ENCODE data around the gene CTNNA2. TPM values are rescaled to one million over a fixed set of nuclear protein-coding genes. Genes with fewer than 3 reads are reported as not detected.

The CTNNA2 gene
- total RNA-seq, 1 donor from 2014 or later = not detected

DNA sequence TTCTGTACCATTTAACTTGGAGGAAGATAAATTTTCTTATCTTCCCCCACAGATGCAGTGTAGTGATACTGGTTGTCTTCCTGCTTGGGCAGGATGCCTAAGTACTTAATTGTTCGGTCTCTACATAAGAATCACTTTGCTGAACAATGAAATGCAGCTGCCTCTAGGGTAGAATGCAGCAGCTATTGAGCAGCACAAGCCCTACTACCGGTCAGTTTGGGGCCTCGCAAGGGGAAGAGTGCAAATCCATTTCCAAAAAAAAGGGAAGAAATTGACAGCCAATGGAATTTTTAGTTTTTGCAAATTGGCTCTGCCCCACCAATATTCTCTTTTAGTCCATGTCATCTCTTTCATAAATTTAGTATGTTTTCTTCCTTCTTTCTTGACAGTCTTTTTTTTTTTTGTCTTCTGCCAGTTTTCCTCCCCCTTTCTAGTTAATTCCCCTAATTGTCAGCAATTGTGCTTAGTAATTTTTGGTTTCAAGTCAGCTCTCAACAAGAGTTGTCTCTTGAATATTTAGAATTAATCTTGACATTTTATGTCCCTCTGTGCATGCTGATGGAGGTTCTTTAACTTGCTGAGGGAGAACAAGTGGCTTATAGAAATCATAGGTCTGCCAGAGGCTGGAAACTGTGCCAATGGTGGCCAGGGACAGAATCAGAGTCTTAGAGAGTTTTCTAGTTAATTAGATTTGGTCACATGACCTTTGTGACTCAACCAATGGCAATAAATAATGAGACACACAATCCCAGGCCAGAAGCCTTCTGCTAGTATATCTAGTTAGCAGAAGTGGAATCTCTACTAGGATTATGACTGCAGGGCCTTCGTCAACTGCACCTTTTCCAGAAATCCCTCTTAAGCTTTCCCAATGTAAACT, 270.0 kb downstream of the CTNNA2 start:
- DNase-seq (ENCODE audit: low read depth, low spot score) = no peak

DNA sequence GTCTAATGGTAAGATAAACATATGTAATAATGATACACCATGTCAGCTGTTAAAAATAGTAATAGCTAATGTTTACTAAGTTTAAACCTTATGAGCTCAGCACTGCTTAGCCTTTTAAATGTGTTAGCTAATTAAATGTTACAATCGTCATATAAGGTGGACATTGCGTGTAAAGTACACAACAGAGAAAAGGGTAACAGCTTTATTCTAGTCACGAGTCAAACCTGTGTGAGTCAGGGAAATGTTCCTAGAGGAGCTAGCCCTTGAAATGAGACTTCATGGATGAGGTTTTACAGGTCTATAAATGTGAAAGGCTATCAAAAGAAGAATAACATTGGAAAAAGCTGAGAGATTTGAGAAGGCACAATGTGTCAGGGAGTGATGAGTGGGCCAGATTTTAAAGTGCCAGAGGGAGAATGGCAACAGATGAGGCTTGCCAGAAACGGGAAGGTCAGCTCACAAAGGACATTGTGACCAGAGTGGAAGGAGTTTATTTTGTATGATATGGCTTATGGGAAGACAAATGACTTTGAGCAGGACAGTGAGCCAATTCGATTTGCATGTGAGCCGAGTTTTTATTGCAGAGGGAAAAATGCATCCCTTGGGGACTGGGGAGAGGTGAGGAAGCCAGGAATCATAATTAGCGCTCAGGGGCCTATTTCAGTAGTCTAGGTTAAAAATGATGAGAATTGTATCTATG, 276.3 kb downstream of the CTNNA2 start:
- DNase-seq (ENCODE audit: low read depth, low spot score) = no peak

DNA sequence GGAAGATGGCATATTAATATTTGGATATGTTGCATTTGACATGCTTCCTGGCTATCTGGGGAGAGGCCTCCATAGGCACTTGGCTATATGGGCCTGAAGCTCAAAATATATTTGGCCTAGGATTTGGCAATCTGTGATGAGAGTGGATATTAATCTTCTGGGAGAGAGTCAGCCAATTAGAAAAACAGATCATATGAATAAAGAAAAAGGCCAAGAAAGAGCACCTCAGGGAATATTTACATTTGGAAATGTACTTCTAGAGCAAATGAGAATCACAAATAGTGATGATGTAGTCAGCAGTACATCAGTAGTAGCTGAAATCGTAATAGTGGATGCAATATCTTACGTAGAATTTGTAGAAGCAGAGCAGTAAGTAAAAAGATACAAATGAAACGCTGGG, 277.0 kb downstream of the CTNNA2 start:
- no peak for DNase-seq (ENCODE audit: low read depth, low spot score)

DNA sequence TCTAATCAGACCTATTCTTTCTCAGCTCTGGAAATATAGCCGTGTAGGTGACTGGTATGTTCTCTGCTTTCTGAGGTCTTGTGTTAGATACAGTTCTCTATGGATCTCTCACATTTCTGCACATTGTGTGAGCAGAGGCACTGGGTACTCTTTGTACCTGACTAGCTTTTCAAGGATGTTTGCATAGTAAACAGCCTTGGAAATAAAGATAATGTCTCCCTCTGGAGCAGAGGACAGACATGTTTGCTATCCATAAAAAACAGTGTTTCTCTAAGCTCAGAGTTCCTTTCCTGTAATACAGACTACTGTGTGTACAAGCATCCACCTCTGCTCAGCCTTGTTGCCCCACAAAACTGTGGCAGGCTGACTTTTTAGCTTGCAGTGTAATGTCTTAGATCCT, 279.2 kb downstream of the CTNNA2 start:
- DNase-seq (ENCODE audit: low read depth, low spot score) = no peak

DNA sequence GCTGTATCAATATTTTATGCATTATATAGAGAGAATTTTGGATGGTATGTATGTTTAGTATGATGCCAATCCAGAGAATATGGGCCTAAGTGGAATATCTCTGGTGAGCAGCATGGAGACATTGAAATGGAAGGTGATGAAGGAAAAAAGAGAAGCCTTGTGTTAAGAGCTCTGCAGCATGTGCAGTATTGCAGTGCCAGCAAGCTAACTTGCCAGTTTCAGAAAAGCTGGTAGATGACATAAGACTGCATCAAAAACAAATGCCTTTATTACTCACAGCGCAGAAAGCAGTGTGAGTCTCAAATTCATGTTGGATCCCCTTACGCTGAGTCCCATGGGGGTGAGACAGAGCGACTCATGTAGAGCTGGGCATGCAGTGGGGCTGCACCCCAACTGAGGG, 280.2 kb downstream of the CTNNA2 start:
- no peak for DNase-seq (ENCODE audit: low read depth, low spot score)

DNA sequence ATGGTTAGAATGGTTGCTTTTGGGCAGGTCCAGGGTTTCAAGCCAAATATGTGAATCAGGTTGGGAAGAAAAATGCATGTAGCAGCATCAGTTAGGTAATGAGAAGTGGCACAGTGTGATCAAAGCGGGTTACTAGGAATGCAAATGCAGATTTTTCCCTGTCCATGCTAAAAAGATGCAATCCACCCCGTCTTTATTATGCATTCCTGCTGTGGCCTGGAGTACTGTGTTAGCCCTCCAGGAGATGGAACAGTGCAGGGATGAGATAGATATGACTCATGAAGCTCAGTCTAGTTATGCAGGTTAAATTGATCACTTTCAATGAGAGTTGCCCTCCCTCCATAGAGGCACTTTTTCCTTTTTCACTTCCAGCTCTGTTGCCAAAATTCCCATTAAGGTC, 283.8 kb downstream of the CTNNA2 start:
- no peak for DNase-seq (ENCODE audit: low read depth, low spot score)

DNA sequence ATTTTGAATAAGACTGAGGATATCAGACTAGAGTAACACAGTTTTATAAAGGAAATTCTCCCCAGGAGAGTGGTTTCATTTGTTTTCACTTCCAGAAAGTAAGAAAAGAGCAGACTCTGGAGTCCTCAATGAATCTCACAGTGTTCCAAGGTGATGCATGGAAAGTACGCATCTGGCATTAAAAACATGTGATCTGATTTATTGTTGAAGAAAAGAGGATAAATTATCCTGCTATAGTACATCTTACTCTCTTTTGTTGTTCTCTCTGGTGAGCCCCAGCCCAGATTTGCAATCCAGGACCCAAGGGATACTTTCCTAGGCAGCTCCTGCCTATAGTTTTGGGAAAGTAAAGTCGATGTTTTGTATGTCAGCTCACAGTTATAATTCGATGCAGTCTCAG, 285.9 kb downstream of the CTNNA2 start:
- DNase-seq (ENCODE audit: low read depth, low spot score) = no peak

DNA sequence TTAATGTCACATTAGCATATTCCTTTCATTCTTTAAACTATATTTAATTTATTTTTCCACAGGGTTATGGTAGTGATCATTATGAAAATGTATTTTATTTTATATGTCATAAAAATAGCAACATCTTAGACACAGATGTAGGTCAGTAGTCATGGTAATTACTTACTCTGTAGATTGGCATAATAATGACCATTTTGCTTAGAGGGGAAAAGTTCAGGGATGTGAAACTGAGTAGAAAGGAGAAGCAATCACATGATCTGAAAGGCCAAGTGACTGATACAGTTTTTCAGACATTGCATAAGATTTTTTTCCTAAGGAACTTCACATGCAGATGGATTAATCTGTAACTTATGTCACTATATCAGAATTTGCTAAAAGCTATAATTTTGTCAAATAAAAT, 286.9 kb downstream of the CTNNA2 start:
- no peak for DNase-seq (ENCODE audit: low read depth, low spot score)

DNA sequence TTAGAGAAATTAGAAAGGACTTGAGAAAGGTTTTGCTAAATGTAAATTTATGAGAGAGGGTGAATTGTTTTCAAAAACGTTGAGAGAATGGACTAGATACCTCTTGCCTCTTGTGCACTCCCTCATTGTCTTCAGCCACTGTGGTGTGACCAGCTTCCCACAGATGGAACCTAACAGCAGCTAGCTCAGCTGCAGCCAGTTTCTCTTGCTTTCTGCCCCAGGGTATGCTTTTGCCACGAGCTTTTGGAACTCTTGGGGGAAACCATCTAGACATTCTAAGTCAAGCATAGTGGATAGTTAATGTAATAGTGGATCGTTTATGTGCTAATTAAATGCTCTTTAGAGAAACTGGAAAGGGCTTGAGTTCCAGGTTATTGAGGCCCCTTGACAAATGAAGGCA, 288.2 kb downstream of the CTNNA2 start:
- DNase-seq (ENCODE audit: low read depth, low spot score) = no peak

DNA sequence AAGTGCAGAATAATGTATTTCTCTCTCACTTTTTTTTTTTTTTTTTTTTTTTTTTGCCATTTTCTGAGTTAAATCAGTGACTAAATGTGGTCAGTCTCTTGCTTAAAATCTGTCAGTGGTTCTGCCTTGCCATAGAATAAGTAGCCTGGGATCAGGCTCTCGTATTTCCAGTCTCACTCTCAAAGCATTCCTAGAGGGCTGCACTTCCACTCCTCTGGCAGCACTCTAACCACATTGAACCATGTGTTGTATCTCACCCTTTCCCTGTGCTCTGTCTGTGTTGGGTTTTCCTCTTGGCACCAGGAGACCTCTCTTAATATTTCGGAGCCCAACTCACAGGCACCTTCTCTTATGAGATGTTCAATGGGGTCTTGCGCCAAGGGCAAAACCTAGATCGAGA, 304.4 kb downstream of the CTNNA2 start:
- DNase-seq (ENCODE audit: low read depth, low spot score) = no peak

DNA sequence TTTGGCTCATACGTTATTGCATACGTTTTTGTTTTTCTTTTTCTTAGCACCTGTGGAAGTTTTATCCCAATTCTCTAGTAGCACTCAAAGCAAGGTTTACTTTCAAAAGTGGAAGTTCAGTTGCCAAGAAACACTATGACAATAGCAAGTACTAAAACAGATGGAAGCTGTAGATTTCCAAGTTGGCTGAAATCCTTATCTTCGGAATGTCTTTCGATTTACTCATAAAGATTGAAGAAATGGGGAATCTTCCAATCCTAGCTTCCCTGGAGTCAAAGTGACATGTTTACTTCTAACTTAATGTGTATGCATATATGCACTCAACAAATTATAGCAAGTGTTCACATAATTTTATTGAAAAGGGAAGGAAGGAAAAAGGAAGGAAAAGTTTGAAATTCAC, 307.4 kb downstream of the CTNNA2 start:
- no peak for DNase-seq (ENCODE audit: low read depth, low spot score)

DNA sequence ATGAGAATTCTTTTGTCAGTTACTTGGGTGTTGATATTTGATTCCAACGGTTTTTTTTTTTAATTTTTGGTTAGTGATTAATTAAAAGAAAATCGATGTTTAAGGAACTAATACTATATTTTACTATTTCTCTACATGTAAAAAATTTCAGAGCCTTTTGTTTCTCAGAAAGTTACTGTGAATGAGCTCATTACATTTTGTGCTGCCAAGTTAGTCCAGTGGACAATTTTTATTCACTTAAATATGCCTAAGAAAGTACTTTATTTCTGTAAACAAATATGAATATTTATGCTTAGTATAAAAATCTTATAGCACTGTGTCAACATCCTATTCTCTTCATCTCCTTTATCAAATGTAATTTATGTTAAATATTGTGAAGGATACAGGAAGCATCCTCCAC, 309.3 kb downstream of the CTNNA2 start:
- no peak for DNase-seq (ENCODE audit: low read depth, low spot score)

DNA sequence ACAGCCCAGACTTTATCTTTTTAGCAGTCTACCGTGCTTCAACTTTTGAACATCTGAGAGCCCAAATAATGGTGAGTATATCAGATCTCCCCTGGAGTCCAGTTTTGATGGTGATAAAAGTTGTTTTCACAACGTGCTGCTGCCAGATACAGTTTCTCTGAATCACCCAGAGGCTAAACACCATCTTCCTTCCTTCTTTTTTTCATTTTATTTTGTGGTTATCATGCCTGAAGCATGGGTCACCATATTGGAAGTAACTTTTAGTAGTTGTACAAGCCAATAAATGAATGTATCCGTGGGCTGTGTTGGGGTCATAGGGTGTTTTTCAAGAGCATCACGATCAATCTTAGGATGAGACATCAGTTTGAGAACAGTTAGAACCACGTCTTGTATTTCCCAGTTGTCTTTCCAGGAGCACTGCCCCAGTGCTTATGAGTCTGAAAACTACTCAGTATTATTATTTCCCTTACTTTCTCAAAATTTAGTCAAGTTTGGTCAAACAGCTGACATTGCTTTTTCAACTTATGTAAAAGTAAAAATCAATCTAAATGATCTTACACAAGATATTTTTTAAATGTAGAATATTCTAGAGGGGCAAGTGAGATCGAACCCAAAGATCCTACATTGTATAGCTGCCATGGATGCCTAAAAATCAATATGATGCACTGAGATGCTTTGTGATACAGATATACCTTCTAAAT, 311.4 kb downstream of the CTNNA2 start:
- DNase-seq (ENCODE audit: low read depth, low spot score) = no peak

DNA sequence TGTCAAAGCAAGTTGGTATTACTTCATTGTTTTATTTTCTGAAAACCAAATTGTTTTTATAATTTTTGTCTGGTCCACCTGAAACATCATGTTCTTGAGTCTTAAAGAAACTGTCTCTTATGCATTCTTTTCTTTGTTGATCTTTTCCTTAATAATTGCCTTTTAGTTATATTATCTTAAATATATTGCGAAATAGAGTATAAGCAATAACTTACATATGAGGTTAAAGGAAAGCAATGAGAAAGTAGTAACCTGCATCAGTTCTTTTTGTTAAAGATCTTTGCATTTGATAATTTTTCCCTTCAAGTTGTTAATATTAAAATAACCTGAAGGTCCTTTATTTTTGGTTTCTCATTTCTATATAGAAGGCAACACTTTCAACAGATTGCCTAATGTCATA, 315.0 kb downstream of the CTNNA2 start:
- DNase-seq (ENCODE audit: low read depth, low spot score) = no peak

DNA sequence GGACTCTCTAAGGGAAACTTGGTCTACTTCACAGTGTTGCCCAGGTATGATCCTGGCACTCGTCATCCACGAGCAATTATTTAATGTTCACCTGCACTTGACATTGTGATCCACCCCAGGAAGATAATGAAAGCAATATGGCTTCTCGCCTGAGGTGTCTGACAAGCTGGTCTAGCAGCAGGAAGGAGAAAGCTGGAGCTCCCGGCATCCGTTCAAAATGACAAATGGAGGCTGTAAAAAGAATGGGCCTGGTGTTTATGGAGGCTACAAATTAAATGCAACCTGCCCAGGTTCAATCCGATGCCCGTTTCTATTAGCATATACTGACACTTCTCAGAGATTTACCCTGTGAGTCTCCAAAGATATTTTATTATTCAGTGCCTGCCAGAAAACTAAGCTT, 317.6 kb downstream of the CTNNA2 start:
- no peak for DNase-seq (ENCODE audit: low read depth, low spot score)

DNA sequence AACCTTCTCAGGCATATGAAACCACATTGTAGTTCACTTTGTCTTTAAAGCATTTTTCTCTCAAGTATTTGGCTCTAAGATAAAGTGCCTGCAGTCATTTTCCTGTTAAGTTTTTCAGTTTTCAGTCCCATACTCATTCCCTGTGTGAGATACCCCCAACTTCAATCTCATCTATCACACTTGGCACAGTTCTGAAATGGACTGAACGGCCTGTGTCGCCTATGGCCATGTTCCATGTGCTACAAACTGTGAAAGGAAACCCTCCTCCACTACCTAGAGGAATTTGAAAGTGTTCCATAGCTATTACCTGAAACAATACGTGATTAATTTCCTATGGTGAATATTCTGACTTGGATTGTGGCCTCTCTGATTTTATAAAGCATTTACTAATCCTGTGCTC, 319.1 kb downstream of the CTNNA2 start:
- DNase-seq (ENCODE audit: low read depth, low spot score) = no peak

DNA sequence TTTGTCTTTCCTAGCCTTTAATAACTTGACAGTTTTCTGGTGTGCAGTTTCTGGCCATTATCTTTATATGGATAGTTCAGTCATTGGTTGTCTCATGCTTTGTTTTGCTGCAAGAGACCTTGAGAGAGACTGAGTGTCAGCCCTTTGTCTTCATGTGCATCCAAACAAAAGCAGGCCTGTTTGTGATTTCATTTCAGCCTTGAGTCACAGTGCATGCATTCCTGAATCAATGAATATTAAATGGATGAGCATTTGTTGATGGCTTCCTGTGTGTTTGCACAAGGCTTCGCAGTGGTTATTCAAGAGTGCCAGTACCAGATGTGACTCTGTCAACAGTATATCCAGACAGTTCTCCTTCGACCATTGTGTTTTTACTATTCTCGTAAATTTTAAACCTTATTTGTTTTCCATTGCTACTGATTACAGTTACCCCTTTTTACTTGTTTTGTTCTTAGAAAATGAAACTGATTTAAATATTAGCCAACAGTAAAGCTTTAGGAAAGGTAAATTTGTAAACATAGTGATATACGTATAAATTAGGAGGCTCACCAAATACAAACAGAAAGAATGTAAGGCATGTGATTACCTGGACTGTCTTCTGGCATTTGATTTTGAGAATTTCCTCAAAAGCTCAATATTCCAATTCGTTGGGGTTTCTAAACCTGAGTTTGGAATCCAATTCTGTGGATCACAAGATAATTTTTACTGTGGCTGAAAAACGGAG, 319.8 kb downstream of the CTNNA2 start:
- DNase-seq (ENCODE audit: low read depth, low spot score) = no peak

DNA sequence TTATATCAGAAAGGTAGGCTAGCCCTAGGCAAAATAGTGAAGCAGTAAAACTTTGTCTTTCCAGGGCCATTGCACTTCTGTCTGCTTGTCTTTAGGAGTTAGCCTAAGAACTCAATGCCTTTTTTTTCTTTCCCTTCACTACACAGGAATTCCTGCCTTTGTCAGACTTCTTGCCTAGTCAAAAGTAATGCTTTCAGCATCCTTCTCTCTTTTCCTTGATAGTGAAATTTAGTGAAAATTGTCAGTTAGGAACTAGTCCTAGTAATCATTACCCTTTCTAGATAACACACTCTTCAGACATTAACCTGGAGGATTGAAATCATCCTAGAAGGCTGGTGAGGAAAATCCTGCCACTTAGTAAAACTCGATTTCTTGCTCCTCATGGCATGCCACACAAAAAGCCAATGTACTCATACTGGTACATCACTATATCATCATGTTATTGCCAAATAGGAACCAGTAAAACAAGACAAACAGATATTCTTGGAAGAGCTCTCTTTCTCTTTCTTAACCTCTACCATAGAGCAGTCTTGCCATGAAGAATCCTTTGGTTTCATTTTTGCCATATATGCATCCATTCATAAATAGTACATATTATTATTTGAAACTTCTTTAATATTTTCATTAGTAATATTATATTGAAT, 320.5 kb downstream of the CTNNA2 start:
- no peak for DNase-seq (ENCODE audit: low read depth, low spot score)

DNA sequence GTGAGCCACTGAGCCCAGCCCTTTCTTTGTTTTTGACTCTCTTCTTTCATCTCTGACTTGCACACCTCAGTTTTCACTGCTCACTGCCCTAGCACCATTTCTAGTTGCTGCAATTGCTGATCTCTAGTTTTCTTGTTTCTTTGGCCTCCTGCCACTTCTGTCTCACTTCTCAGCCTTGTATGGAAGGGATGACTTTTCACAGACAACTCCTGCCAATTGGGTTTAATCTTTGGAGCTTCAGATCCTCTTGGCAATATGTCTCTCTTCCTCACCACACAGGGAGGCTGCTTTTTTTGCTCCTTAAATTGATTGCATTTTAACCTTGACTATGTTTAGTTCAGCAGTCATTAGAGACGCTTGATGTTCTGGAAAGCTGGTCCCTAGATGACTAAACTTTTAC, 323.1 kb downstream of the CTNNA2 start:
- no peak for DNase-seq (ENCODE audit: low read depth, low spot score)

DNA sequence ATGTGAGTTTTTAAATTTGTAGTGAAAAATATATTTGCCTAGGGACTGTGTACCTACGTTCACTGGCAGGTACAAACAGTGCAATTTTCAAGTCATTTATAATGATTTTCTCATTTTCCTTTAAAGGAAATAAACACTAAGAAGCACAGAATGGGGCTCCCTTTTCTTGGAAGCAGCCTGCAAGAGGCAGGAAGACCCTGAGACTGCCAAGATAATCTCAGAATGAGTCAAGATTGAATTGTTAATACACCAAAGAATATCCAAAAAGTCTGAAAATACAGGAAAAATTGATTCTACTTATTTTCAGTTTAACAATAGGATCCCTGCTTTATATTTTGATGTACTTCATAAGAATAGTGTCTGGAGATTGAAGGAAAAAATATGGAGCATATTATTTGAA, 331.2 kb downstream of the CTNNA2 start:
- no peak for DNase-seq (ENCODE audit: low read depth, low spot score)

DNA sequence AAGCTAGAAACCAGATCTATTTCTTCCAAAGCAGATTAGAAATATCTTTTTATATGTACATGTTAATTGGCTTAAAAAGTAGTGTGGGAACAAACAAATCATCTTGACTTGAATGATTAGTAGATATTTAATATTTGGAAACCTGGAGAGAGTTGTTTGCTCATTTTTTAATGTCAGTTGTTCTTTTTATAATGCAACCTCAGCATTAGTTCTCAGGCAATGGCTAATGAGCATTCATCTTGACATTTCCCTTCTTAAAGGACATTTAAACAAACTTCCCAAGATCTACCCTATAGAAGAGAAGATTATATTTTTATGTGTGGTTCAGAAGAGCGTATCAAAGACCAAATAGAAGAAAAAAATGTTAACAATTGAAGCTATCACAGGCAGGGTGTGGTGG, 334.0 kb downstream of the CTNNA2 start:
- DNase-seq (ENCODE audit: low read depth, low spot score) = no peak
